NCI-H1105 (cell line): ENCODE data around the gene MYO1D.

ENCODE experiments used
- DNase-seq: peaks from one replicate; lab custom pipeline; 2025; lab: John Stamatoyannopoulos, UW

MYO1D gene

DNA sequence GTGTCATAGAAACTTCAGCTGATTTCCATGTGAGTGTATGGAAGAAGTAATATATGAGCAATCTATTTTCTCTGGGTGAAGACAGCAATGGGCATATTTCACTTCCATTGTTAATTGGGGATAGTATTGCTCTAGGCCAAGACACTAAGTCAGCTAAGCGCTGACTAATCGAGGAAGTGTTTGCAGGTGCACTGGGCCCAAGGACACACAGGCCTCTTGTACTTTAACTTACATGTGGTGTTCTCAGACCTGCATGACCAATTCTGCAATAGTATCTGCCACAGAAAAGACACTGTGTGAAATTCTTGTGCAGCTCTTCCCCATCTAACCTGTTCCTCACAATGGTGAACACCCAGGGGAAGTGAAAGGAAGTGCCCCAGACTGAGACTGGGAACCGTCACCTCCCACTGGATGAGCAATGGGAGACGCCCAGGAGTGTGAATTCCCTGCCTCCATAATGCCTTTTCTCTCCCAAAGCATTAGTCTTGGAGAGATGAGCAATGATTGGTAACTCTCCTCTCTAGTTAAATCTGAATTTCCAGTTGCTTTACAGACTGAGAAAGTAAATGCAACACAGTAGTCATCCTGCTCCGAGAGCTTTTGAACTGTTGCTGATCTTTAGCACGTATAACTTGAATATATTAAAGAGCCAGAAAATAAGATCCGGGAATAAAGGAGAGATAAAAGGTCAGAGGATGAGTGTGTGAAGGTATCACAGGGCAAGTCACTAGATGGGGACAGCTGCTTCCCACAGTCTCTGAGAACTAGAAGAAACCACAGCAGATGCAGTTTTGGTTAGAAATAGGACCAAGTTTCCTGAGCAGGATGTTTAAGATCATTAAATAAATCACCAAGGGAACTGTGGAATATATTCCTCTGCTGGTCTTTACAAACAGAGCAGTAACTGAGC, 307.5 kb downstream of the MYO1D start:
- DNase-seq = no peak

DNA sequence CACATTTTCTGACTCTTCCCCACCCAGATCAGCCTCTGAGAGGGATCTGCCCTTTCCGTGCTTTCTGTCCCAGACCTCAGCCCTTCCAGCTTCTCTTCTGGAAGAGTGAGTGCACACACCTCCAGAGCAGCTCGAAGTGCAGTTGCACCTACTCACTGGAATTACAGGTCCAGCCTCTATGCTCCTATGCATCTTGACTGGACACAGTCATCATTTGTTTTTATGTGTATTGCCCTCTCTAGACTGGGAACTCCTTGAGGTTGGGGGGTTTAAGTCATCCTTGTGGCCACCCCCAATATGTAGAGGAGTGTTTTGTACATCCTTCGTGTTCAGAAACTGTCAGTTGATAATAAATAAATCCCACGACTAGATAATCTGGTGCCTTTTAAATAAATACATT, 308.2 kb downstream of the MYO1D start:
- DNase-seq = no peak

DNA sequence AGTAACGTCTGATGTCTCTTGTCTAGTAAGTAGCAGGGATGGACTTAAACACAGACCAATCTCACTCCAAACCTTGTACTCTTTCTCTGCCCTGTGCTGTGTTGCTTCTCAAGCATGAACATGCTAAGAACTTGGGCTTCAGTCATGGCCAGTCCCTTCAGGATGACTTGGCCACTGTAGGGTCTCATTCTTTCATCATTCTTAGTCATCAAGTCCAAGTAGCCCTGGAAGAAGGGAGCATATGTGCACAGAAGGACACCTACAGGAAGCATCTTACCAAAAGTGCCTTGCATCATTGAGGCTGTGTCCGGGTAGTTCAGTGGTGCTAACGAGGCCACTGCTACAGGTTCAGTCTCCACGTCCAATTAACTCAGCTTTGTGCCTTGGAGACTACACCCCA, 309.4 kb downstream of the MYO1D start:
- no peak for DNase-seq

DNA sequence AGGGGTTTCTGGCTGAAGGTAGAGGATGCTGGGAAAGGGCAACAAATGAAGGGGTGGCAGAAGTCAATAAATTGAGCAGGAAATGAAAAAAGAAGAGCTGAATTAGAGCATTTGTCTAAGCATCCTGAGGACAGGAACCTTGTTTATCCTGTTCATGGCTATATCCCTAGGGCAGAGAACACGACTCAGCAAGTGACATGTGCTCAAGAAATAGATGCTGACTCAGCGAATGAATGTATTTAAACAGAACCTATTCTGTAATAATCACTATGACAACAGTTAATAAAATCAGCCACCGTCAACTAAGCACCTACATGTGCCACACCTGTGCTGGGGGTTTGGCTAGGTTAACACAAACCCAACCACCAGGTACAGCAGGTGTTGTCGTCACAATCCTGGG, 309.8 kb downstream of the MYO1D start:
- no peak for DNase-seq

DNA sequence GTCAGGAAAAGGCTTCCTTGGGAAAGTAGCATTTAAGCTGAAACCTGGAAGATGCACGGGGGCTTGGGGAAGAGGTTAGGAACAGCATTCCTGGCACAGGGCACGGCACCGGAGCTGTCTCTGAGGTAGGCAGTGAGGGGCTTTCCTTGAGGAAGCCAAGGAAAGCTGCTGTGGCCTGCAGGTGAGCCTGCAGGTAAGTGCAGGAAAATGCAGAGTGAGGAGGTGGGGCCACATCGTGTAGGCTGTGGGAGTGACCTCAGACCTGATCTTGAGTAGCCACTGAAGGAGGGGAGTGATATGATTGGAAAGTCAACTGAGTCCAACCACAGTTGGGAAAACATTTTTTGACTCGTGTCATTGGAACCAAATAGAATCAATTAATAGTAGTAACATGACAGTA, 310.6 kb downstream of the MYO1D start:
- no peak for DNase-seq

DNA sequence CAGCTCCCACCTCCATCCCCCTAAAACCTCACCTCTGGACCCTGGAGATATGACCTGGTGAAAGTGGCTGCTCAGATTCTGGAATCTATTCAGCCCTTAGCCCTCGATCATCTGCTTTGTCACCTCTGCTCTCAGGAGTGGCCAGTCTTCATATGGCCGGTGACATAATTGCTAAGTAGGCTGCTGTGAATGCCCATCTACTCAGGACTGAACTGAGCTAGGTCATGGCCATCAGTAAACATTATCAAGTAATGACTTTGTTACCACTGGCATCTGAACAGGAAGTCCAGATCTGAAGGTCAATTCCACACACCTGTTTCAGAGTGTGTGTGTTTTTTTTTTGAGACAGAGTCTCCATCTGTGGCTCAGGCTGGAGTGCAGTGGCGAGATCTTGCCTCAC, 311.5 kb downstream of the MYO1D start:
- DNase-seq = no peak

DNA sequence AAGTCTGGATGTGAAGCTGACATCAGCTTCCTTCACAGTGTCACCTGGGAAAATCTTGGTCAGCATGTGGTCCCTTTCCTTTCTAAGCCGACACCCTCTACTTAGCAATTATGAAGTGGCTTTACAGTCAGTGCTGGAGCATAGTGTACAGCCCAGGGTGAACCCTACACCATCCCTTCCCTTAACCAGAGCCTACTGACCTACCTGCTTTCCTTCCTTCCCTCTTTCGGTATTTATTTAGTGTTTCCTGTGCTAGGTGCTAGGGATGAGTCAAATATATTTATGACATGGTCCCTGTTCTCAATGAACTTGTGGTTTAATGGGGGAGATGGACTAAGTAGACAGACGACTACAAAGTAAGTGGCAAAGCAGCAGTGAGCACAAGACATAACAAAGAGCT, 312.6 kb downstream of the MYO1D start:
- DNase-seq = no peak

DNA sequence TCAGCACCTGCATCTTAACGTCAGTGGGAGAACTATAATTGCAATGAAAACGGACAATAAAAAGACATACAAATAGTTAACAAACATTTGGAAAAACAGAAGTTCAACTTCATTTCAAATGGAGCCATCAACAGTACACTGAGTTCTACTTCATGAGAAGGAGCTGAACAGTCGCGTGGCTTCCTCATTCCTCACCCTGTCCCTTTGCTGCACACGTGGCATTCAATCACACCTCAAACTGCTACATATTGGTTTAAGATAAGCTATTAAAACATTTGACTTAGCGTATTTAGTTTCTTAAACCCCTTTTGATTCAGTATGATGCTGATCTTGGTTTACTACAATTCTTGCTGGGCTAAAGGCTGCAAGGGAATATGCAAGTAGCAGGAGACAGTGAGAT, 313.3 kb downstream of the MYO1D start:
- DNase-seq = no peak

DNA sequence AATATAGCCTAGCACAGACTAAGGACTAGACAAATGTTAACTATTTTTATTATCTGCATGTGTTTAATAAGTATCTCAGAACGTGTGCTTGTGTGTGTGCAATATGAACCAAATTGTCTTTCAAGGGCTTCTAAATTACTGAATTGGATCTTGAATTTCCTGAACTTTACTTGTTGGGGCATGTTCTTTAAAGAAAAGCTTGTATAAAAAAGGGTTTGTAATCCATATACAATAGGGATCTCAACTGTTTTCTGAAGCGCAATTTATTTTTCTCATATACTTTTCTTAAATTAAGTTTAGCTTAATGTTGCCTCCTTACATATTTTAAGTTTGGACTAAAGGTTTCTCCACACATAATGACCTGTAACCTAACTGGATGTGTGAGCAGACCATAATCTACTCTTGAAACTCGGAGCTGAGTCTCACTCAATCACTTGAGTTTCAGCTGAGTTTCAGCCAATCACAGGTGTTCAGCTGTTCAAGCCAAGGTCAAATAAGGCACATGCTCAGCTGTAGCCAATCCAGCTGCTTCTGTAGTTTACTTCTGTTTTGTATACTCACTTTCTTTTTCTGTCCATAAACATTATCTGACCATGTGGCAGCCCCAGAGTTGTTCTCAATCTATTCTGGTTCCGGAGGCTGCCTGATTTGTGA, 317.8 kb downstream of the MYO1D start:
- peak; percentile 8 for DNase-seq

DNA sequence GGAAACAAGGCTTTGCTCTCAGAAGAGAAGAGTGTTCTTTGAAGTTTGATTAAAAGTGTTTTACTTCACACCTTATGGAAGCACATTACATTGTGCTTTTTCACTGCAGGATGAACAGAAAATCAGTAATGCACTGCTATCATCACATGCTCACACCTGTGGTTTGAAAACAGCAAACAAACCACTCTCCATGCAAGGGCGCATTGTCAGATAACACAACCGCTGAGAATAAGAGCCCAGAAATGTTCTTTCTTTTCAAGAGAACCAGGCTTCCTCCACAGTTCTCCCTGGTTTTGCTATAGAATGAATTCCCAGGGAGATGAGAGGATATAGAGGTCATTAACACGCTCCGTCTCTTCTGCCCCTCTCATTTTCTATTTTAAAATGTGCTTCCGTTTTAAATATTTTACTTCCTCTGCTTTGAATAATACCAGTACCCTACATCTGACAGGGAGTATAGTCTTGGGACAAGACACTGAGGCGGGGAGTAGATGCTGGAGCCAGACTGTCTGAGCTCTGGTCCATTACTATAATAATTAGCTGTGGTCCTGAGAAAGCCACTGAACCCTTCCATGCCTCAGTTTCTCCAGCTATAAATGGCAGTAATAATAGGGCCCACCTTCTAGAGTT, 318.5 kb downstream of the MYO1D start:
- no peak for DNase-seq

DNA sequence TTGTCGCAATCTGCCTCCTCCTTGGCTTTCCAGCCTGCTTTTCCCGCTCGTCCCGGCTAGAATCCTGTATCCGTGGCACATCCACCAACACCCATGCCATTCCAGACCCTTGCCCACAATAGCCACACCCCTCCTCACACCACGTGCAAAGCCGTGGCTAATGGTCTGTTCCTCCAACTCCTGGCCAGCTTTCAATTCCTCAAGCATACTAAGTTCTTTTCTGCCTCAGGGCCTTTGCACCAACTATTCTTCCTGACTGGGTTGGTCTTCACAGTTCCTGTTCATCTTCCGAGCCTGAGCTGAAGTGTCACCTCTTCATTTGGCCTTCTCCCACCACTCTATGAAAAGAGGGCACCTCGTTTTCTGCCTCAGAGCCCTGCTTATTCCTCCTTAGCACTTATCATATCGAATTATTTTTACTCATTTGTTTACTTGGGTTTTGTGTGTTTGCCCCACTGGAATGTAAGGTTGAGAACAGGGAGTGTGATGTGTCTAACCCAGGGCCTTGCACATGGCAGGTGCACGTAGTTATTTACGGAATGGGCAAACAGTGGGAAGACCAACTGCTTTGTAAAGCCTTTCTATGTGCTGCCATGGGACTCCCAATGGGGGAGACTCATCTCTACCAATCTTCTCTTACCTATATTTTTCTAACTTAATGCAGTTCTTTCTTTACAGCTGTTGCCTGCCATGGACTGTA, 321.2 kb downstream of the MYO1D start:
- DNase-seq = no peak

DNA sequence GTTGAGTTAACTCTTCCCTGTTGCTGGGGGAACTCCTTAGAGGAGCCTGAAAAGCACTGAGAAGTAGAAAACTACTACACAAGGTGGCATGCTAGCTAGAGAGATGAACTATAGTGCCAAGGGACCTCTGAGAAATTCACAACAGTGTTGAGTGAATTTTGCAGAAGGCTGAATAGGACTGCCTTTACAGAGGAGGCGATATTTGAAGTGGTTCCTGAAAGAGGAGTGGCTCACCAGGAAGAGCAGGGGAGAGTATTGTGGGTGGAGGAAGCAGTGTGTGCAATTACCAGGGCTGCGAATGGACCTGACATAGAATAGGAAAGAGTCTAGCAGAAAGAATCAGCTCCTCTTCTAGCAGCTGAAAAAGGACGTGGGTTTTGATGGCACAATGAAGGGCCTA, 323.8 kb downstream of the MYO1D start:
- DNase-seq = no peak

DNA sequence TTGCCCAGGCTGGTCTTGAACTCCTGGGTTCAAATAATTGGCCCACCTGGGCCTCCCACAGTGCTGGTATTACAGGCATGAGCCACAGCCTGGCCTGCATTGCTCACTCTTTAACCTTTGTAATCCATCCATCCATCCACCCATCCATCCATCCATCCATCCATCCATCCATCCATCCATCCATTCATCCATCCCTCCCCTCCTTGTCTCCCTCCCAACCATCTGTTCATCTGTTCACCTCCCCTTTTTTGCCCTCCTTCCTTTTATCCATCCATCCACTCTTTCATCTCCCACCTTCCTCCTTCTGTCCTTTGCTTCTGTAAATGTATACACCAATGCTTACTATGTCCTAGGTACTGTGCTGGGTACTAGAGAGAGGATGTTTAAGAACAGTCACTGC, 324.6 kb downstream of the MYO1D start:
- no peak for DNase-seq

DNA sequence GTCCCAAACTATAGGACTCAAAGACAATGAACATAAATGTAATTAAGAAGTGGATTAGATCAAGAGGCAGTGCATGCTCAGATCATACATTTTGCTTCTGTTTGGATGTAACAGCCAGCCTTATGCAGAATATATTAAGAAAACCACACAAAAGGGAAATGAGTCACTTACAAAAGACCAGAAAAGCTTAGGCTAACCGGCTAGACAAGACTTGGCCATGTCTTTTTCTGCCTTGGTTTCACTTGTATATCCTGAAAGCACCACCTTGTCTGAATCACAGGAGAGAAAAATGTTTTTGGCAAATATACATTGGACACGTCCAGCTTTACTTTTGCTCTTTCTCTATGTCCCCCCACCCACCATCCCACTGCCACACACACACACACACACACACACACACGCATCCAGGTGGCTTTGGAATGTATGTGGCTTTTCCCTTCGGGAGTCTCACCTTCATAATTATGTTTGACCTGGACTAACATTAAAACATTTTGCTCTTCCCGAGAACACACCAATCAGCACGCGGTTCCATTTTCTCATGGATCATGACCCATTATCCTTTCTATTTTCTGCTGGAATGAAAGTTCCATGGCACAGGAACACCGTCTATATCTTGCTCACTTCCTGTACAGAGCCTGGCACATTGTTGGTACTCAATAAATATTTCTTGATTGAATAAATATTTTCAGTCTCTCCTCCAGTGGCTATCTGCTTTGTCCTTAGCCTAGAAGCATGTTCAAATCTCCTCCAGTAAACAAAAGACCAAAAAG, 325.6 kb downstream of the MYO1D start:
- no peak for DNase-seq

DNA sequence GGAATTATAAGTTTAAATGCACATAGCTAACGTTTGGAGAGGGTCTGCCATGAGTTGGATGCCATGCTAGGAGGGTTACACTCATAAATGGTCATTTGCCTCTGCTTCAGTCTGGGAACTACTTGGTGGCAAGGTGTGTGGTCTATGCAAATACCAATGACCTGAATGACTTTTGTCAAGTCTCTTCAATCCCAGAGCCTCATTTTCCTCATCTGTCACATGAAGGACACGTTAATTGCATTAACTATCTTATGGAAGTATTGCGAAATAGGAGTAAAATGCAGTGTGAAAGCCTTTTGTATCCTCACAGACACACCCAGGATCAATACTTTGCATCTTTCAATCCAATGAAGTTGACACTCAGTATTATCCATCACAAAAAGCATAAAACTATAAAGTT, 327.4 kb downstream of the MYO1D start:
- DNase-seq = no peak

DNA sequence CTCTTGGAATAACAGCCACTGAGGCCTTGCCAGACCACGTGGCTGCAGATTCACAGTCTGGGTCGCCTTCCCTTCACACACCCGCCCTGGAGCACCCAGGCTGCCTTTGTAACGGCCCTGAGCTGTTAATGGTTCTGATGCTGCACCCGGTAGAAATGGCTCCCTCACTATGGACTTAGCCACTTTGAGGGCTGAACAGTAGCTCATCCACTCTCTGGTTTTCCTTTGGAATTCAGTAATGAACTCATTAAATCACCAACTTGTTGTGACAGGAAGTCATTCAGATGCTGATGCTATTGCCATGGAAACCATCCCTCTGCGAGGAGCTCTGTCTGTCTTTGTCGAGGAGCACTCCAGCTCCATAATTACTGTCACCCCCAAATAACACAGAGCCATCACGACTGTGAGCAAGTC, 330.9 kb downstream of the MYO1D start:
- DNase-seq = peak; percentile 79

DNA sequence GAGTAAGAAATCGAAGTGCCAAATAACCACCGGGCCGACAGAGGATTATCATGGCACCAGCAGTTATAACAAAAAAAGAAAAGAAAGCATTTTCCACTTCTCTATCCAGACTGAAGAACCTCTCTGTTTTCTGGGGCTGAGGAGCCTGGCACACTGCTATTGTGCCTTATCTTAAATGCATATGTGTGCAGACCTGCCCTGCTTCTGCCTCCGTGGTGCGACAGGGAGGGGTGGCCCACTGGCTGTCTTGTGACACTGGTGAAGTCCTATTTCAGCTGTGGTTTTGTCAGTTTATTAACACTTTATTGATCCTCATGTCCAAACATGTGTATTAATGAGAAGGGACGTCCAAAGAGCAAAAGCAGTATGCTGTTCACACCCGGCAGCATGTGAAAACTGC, 334.7 kb downstream of the MYO1D start:
- no peak for DNase-seq

DNA sequence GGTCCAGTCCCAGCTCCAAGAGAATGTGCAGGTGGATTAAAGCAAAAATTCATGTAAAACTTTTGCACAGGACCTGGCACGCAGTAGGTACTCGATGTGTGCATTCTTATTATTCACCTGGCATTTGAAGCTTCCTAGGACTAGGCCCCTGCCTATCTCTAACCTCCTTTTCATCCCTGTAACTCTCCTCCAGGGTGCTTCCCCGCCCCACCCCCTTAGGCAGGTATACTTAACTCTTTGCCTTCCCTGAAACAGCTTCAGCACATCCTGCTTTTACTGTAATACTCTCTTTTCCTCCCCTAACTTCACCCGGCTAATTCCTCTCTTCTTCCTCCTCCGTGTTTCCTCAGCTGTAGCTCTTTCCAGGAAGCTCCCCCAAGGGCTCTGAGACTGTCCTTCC, 335.3 kb downstream of the MYO1D start:
- DNase-seq = no peak

DNA sequence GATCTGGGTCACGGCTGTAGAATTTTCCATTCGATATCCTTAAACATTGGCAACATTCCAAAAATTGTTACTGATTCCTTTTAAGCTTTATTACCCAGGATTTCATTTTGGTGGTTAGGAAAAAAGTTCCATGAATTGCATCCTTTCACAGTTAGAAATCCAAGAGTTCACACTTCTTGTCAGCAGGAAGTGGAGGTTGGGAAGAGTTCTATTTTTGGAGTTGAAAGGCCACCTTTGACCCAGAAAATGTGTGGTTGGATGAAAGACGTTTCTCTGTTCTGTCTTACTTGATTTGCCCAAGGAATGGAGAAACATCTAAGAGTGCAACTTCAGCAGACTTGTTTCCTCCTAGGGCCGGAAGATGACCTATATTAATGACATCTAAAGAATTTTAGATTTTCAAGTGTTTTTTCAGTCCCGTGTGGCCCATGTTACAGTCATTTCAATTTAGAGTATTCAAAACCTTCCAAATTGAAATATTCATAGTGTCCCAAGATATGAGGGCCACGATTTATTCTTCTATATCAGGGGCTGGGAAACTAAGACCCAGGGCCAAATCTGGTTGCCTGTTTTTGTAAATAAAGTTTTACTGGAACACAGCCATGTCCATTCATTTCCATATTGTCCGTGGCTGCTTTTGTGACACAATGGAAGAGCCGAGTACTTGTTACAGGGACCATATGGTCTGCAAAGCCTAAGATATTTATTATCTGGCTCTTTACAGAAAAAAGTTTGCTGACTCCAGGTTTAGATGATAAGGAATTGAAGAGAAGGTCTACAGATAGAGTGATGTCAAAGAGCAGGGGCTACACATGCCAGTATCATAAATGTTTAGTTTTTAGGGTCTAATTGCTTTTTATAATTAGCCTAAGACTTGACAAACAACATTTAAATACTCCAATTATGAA, 339.9 kb downstream of the MYO1D start:
- DNase-seq = no peak

DNA sequence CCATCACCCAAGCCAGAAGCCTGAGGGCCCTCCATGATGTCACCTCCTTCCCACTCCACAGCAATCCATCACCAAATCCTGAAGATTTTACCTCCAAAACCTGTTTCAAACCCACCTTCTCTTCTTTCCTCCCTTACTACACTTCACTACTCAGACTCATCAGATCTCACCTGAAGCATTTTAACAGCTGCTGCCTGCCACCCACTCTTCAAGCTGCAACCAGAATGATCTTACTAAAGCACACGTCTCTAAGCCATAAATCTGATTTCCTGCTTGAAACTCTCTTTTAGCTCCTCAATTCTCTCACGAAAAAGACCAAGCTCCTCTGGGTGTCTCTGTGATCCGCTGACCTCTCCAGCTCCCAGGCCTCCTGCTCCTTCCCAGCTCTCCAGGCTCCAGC, 343.6 kb downstream of the MYO1D start:
- DNase-seq = no peak

DNA sequence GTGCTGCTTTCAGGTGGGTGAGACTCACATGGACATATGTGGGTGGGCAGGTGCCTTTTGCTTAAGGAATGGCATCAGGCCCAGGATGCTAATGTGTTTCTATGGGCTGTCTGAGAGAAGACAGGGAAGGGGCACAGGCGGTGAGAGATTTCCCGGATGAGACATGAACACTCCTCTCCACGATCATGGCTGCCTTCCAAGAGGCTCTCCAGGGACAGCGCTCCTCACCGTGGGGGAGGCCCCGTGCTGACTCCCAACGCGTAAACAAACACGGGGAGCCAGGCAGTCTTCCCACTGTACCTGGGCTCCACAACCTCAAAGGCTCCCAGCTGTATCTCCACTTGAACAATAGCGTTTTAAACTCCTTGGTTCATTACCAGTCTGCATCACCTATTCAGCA, 347.3 kb downstream of the MYO1D start:
- peak; percentile 54 for DNase-seq
